ENCODE measurements around the gene COL4A5.
"Not testable (repeated sequence)": the region's sequence is repeated elsewhere in the genome, so short reads cannot be mapped to it uniquely, and the experiment has no call there.

The COL4A5 gene

GRCh38 chrX:108456971-108457477 is 17.4 kb downstream of the COL4A5 start:
- TF ChIP-seq CTCF (conservative IDR thresholded peaks at IDR 0.05; ENCODE audit: low read length) = no peak
- H3K4me3 ChIP-seq (ENCODE audit: low read length) = no peak overlapping the region
- no peak for DNase-seq (ENCODE audit: low read depth)

- no peak for TF ChIP-seq CTCF (conservative IDR thresholded peaks at IDR 0.05; ENCODE audit: low read length)
- no peak overlapping the region for H3K4me3 ChIP-seq (ENCODE audit: low read length)
- DNase-seq (ENCODE audit: low read depth) = peak; percentile 13
Observed at GRCh38 chrX:108464604-108465003, 25.0 kb downstream of the COL4A5 start.

GRCh38 chrX:108468486-108468885 is 28.8 kb downstream of the COL4A5 start:
- no peak overlapping the region for H3K4me3 ChIP-seq (ENCODE audit: low read length)
- DNase-seq (ENCODE audit: low read depth) = peak; percentile 50
- no peak for TF ChIP-seq CTCF (conservative IDR thresholded peaks at IDR 0.05; ENCODE audit: low read length)

- TF ChIP-seq CTCF (conservative IDR thresholded peaks at IDR 0.05; ENCODE audit: low read length) = no peak
- no peak for DNase-seq (ENCODE audit: low read depth)
- H3K4me3 ChIP-seq (ENCODE audit: low read length) = no peak overlapping the region
Observed at GRCh38 chrX:108473979-108474378, 34.3 kb downstream of the COL4A5 start.

GRCh38 chrX:108481528-108481927 is 41.9 kb downstream of the COL4A5 start:
- H3K4me3 ChIP-seq (ENCODE audit: low read length); DNase-seq (ENCODE audit: low read depth): not testable (repeated sequence)

- DNase-seq (ENCODE audit: low read depth) = no peak
- TF ChIP-seq CTCF (conservative IDR thresholded peaks at IDR 0.05; ENCODE audit: low read length) = no peak
Observed at GRCh38 chrX:108484251-108484650, 44.6 kb downstream of the COL4A5 start.

GRCh38 chrX:108485960-108486359 is 46.3 kb downstream of the COL4A5 start:
- TF ChIP-seq CTCF (conservative IDR thresholded peaks at IDR 0.05; ENCODE audit: low read length) = no peak
- no peak for DNase-seq (ENCODE audit: low read depth)
- H3K4me3 ChIP-seq (ENCODE audit: low read length) = no peak overlapping the region

More at GRCh38 chrX:108484251-108484650, 44.6 kb downstream of the COL4A5 start:
- no peak overlapping the region for H3K4me3 ChIP-seq (ENCODE audit: low read length)
